Stimulated activated naive CD4-positive, alpha-beta T cell treated with Interleukin-2 at 50 U/mL for 16 hours (primary cell): ENCODE data around the gene MTM1.

Experiments used
- DNase-seq: peaks from one replicate; lab custom pipeline; 2025; lab: John Stamatoyannopoulos, UW

The MTM1 gene

DNA sequence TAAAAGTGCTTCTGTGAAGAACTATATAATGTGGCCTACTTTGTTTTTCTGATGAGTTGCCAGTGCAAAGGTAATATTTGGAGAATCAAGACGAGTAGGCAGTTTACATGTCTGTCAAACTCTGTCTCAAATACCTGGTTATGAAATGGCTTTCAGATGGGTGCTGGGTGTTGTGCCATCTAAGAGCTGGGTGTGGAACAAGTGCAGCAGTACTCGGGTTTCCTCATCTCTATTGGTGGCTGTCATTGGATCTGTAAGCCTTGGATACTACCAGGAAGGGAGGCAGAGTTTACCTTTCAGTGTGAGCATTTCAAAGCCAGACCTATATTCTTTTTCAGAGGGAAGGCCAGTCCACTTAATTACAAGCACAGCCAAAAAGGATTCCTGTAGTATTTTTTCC lies 37.2 kb downstream of the MTM1 start:
- no peak for DNase-seq

DNA sequence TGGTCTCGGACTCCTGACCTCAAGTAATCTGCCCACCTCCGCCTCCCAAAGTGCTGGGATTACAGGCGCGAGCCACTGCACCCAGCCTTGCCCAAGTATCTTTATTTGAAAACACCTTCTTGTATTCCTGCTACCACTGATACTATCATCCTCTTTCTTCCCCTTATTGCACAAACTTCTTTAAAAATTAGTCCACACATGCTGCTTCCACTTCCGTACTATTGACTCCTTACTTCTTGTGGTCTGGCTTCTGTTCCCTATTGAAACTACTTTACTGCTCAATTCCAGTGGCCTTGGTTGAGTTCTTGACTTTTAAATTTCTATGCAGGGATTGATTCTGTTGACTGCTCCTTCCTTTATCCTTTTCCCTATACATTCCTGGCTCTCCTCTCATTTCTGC lies 38.8 kb downstream of the MTM1 start:
- DNase-seq, result no peak

DNA sequence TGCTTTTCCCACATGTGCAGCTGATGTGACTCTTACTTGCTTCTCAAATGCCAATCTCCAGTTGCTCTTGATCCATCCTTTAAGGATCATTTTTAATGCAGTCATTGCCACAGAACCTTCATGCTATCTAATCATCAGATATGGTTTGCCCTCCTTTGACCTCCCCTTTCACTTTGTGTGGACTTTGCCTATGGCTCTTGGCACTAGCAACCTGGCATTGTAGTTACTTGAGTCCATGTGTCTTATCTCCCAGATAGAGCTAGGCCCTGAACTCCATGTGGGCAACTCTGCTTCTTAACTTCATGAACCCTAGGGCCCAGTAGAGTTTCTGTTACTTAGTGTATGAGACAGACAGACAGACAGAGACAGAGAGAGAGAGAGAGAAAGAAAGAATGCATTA lies 41.6 kb downstream of the MTM1 start:
- DNase-seq, result no peak

DNA sequence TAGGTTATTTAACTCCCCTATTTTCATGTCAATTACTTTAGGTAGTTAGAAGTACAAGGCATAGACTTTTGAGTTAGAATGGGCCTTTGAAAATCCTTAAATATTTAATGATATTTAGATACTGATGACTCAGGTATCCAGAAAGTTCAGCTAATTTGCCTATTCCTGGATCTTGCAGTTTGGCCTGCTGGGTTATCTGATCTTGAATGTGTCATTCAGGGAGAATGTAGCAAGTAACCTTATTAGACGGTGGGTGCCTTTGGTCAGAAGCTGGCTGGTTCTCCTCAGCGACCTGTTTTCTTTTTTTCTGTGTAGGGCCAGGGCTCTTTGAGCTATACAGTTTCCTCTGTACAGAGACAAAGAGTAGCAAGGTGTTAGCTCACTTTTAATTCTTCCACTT lies 42.0 kb downstream of the MTM1 start:
- DNase-seq, result no peak

DNA sequence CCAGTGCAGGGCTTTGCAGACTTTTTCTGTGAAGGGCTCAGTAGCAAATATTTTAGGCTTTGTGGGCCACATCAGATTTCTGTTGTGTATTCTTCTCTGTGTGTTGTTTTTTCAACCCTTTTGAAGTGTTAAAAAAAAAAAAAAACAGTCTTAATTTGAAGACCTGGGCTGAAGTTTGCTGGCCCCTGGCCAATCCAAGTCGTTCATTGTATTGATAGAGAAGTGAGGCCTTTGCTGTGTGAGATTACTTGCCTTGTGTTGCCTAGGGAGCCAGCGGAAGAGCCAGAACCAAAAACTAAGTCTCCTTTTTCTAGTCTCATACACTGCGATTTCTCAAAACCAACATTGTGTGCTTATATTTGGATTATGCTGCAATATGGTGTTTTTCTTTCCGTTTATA lies 46.9 kb downstream of the MTM1 start:
- DNase-seq, result no peak

DNA sequence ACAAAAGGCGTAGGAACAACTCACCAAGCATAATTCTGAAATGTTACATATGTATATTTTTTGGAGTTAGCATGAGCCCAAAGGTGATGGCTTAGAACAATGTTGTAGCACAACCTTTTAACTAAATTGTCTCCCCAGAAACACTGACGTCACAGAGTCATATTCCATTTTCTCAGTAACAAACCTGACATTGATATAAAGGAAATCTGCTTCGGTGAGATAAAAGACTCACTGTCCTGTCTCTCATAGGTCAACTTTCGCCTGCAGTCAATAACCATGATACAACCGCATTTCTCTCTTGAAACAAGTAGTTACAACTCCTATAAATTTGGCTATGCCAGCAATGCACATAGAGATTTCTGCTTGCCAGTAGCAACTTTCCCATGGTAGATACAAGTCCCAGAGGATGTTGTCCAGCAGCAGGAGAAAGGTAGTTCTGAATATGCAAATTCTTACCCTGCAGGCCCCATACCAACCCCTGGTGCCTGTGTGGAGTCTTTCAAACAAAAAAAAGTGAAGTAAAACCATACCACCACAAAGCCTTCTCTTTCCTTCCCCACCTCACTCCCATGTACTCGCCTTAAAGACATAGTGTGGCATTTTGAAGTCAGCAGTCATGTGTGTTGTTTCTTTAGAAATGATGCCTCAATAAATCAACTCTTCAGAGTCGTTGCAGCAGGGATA lies 47.9 kb downstream of the MTM1 start:
- DNase-seq, result no peak

DNA sequence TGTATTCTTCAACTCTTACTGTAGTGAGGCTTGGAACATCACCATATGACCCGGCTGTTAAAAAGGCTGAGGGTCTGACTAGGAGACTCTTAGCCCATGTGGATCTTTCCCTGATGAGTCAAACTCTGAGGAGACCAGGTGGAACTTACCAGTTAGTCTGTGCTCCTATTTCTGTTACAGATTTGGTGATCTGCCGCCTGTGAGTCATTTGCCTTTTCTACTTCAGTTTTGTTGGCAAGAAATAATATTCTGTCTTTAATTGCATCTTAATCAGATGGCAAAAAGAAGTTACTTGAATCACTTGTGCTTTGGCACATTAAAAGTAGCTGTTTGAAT lies 48.4 kb downstream of the MTM1 start:
- no peak for DNase-seq

DNA sequence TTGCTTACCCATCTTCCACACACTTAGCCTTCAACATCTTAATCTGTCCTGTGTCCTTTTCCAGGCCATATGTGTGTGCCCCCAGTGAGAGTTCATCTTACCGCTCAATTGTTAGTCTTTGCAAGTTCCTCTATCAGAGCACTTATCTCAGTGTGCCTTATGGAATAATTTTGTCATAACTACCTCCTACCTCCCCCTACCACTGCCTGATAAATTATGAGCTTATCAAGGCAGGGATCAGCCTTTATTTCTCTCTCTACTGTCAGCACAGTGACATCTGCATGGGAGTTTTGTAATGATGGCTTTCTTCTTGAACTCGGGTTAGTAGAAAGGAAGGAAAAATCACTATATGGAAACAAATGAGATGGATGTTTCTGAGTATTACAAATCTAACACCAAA lies 53.2 kb downstream of the MTM1 start:
- DNase-seq, result no peak

DNA sequence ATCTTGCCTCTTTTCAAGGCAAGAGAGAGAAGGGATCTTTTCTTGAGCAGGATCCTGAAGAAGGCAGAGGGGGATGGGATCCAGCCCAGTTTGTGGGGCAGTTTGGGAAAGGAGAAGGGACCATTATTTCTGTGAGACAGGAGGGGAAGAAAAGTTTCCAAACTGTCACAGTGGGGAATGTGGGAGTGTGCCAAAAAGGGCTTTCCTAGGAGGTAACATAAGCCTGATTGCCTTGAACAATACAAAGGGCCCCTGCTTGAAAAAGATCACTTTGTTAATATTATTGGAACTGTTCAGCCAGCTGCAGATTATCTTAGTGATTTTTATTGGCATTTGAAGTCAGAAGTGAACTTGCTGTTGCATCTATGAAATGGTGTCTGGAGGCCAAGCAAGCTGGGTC lies 55.2 kb downstream of the MTM1 start:
- DNase-seq, result no peak

DNA sequence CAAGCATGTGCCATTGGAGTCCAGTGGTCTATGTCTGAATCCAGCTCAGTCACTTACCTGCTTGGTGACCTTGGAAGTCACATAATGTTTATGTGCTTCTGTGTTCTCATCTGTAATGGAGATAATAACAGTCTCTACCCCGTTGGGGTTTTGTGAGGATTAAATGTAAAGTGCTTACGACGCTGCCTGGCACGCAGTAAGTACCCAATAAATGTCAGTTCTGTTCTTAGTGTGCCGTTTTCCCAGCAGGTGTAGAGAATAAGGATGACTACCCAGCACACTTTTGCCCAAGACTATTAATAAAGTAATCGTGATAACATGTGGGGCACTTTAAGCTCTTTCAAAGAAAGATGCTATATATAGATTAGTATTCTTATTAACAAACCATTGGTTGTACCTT lies 56.7 kb downstream of the MTM1 start:
- DNase-seq, result no peak

DNA sequence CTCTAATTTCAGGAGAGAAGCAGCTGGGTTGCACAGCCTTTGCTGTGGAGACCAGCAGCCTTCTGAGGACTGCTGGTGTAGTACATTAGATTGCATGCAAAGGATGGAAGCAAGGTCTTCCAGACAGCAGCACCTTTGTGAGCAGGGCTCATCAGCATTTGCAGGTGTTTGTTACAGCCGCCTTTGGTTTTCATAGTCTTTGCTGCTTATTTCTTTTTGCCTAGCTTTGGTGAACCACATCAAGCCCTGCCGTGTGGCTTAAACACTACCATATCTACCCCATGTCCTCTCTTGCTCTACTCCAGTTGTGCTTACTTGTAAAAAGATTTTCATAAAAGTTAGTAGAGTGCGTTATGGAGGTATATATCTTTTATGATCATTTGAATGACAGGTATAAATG lies 57.5 kb downstream of the MTM1 start:
- DNase-seq, result no peak

DNA sequence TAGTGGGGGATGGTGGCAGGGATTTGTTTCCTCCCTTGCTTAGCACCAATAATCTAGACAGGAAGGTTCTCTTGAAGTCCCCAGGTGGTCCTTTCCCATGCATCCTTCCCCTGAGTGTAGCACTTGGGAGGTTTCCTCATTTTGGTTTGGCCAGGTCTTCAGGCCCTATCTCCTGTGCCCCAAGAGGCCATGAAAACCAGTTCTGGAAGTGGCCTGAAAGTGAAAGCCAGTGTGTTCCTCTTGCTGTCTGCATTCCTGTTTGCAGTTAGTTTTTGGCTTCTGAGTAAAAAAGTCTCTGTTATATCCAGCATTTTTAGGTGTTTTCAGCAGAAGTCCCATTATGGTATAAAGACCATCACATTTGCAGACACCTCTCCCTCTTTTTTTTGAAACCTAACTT lies 59.5 kb downstream of the MTM1 start:
- no peak for DNase-seq

DNA sequence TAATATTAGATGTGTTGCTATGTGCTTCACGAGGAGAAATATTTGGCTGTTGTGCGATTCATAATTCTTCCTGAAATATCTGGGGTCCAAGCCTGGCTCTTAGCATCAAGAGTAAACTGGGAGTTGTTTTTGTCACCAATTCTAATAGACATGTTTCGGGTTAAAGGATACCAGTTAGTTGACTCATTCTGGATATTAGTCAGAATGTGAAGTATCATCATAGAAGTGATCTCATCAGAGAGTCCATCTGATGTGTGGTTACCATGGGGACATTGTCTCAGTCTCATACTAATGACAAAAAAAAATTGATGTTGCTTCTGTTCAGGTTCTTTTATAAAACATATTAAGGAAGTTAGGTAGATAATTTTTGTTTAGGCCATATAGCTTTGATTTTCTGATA lies 67.5 kb downstream of the MTM1 start:
- DNase-seq, result no peak

DNA sequence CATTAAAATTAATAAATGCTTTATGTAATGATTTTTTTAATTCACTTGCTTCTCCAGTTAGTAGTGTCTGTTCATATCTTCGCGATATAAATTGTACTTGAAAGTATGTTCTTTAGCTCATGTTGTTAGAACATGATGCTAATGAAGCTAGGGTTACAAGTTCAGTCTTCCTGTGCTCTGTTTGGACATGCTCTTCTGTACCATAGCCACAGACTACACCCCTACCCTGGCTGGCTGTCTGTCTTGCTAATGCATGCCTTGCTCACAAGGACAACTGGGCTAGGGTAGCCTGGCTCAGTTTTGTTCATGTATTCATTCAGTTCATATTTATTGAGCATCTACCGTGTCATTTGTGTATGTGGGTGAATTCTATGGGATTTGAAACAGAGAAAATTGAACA lies 74.0 kb downstream of the MTM1 start:
- DNase-seq, result no peak

DNA sequence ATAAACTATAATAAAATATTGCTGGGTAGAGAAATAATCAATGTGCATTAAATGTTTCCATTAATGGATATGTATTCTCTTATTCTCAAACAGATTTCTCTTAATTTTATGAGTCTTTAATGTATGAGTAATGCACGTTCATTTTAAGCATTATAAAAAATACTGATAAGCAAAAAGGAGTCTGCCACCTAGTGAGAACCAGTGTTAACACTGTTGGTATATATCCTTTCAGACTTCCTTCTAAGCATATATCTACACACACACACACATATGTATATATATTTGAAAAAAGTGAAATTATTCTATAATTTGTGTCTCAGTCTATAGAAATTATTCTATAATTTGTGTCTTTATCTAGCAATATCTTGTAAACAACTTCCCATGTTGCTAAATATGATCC lies 74.8 kb downstream of the MTM1 start:
- no peak for DNase-seq

DNA sequence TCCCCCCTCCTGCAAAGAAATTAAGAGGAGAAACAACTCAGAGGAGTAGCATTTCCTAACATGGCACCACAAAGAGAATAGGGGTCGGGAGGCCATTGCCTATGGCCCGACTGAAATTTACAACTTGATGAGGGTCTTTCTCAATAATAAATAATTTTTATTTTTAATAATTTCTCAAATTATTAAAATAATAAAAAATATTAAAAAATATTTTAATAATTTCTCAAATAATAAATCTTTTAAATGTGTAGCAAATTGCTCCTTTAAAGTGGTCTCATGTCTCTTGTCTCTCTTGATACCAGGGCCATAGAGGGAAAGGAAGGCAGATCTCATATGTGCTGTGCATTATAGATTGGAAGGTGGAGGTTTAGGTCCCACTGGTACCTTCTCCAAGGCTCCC lies 75.5 kb downstream of the MTM1 start:
- no peak for DNase-seq

DNA sequence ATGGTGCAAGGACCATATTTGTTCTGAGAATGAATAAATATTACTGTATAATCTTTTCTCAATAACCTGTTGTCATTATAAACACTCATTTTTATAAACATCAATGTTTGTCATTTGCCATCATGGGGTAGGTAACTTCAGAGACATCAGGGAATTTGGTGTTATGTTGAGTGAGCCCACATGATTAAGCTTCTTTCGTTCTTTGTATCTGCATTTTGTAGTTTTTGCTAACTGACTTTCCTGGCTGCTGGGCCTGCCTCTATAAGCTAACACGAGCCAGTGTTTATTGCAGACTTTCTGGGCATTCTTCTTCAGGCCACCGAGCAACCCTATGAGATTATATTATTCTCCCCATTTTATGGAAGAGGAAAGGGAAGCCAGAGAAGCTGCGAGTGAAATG lies 76.0 kb downstream of the MTM1 start:
- no peak for DNase-seq

DNA sequence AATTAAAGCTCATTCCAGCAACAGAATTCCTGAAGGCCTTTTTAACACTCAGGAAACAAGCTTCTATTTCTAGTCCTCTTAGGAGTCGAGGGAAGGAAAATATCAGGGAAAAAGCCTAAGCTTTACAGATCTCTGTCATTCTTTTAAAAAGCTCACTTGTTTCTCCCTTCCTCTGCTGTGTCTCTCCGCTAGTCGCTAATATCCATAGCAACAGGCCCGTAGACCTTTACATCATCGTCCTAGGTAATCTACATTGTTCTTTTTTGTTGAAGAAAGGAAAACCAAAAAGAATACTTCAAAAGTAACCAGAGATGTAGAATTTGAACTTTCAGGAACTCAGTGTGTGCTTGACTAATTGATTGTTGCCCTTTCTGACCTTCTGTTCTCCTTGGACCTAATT lies 78.9 kb downstream of the MTM1 start:
- no peak for DNase-seq

DNA sequence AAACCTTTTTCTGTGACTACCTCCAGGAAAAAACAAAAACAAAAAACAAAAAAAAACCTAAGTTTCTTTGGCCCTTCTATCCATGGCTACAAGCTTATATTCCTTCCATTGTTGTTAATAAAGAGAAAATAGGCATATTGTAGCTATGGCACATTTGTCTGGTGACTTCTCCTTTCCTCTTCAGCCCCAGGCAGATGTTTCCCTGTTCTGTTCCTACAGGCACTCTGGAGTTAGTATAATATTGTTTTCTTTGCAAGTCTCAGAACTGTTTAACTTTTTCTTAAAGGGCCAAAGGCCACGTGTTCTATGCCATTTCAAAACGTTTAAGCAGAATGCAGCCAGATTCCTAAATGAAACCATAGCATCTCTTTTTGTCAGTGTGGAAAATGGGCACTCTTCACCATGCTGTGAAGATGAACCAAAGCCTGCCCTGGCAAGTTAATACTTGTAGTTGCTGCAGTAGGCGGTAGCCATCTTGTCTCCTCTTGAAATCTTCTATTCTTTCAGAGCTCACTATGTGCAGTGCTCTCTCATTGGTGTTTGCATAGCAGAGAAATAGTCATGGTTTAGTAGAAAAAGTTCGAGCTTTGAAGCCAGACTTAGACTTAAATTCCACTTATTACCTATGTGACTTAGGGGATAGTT lies 80.0 kb downstream of the MTM1 start:
- DNase-seq, result no peak

DNA sequence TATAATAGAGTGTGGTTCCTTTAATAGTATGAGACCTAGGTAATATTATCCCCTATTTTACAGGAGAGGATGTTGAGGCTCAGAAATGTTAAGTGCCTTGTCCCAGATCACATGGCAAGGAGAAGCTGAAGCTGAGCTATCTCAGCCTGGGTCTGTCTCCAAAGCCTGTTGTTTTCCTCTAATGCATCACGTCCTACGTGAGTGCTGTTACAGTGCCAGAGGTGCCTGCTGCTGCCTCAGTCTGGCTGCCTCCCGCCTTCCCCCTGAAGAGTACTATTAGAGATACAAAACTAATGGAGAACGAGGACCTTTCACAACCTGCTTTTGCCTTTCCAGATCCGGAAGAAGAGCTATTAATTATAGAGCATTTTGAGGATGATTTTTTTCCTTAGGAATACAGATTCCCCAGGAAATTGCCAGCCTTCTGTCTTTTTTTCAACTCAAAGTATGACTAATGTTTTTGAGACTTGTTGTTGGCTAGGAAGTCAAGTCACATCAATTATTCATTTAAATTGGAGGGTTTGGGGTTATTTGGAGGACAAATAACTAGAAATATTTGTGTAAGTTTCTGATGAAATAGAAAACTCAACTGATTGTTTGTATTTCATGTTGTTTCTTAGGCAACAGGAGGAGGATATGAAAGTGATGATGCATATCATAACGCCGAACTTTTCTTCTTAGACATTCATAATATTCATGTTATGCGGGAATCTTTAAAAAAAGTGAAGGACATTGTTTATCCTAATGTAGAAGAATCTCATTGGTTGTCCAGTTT lies 80.9 kb downstream of the MTM1 start:
- no peak for DNase-seq

DNA sequence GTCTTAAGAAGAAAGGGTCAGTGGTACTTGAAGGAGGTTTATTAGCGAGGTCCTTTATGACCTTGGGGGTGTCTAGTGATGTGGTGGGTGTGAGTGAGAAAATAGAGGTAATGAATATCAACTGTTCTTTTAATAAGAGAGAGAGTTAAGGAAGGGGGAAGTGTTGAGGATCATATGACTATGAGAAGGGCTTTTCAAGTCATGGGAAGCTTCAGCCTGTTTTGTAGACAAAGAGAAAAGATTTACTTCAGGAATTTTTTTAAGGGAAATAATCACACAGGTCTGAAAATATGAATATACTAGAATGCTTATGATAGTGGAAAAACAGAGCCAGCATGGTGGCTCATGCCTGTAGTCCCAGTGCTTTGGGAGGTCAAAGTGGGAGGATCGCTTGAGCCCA lies 83.5 kb downstream of the MTM1 start:
- DNase-seq, result no peak

DNA sequence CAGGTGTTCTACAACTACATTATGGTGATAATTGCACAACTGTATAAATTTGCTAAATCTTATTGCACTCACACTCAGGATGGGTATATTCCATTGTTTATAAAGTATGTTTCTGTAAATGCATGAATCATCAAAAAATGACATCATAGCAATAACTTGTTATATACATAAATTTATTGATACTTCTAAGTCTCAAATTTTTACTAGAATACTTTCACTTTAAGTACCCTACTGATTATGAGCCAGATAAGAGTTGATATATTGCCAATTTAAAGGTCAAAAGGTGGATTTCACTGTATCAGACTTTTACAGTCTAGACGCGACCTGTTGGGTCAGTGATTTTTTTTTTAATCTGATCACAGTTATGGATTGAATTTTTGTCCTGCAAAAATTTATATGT lies 87.4 kb downstream of the MTM1 start:
- DNase-seq, result no peak

DNA sequence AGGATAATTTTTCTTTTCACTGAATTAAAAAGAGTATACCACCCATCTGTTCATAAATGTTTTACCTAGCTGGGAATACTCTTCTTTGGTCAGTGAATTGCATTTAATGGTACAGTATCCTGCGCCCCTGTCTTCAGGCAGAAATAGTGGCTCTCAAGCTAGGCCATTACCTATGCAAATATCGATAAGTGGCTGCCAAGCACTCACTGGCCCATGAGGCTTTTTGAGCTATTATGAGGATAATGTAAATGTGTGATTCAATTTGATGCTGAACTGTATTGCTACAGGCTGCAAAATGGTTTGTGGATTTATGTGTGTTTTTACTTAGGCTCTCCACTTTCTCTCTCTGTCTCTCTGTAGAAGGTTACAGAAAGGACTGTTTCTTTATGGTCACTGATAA lies 94.7 kb downstream of the MTM1 start:
- no peak for DNase-seq

DNA sequence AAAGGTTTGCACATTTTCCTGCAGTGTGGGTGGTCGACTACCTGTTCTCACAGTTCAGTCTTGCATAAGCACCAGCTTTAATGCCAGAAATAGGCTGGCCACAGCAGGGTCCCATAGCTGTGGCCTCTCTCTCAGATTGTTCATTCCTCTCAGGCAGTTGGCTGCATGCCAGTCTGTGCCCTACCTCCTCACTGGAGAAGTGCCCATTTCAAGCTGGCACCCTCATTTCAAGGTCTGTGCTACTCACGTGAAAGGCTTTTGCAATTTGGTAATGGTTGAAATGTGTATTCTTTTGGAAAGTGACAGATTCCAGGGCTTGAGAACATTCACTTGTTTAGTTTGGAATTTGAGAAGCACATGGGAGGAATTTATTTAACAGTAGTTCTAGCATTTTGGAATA lies 95.9 kb downstream of the MTM1 start:
- no peak for DNase-seq
